ENCODE measurements around the gene BAIAP2. TPM values are rescaled to one million over a fixed set of nuclear protein-coding genes. Genes with fewer than 3 reads are reported as not detected.

BAIAP2 gene
- total and polyA plus RNA-seq, 2 of the 13 experiments (the other 11 are each of a cell fraction or from before 2014, with no cell fraction given): 22.5 to 24.0 TPM

DNA sequence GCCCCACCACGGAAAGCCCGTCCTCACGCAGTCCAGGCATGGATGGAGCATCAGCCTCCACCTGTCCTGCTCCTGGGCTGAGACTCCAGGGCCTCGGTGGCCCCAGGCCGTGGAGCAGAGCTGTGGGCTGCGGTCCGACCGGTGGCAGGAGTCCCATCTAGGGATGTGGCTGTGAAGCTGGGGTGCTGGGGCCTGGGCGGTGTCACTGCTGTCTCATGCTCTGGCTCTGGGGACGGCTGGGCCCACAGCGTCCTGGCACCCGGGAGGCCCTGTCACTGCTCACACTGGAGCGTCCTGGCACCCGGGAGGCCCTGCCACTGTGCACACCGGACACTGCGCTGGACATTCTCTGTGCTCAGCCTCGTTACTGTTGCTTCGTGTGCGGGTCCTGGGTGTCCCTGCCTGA is 8.4 kb downstream of the BAIAP2 start (continued):
- TF ChIP-seq, protein P1, sequence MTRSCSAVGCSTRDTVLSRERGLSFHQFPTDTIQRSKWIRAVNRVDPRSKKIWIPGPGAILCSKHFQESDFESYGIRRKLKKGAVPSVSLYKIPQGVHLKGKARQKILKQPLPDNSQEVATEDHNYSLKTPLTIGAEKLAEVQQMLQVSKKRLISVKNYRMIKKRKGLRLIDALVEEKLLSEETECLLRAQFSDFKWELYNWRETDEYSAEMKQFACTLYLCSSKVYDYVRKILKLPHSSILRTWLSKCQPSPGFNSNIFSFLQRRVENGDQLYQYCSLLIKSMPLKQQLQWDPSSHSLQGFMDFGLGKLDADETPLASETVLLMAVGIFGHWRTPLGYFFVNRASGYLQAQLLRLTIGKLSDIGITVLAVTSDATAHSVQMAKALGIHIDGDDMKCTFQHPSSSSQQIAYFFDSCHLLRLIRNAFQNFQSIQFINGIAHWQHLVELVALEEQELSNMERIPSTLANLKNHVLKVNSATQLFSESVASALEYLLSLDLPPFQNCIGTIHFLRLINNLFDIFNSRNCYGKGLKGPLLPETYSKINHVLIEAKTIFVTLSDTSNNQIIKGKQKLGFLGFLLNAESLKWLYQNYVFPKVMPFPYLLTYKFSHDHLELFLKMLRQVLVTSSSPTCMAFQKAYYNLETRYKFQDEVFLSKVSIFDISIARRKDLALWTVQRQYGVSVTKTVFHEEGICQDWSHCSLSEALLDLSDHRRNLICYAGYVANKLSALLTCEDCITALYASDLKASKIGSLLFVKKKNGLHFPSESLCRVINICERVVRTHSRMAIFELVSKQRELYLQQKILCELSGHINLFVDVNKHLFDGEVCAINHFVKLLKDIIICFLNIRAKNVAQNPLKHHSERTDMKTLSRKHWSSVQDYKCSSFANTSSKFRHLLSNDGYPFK (CRISPR knock-in tag; IDR thresholded peaks at IDR 0.05; ENCODE audit: borderline replicate concordance): peak; percentile 13; the same call in 1 of the 2 replicates
- TF ChIP-seq PHB2 (IDR thresholded peaks at IDR 0.05; ENCODE audit: partially characterized antibody) (no peak), MIER2 (CRISPR knock-in tag; IDR thresholded peaks at IDR 0.05) (no peak), DMAP1 (CRISPR knock-in tag; IDR thresholded peaks at IDR 0.05) (no peak), ARHGAP35 (CRISPR knock-in tag; IDR thresholded peaks at IDR 0.05; ENCODE audit: borderline replicate concordance) (0 out of 2 replicates have a peak, but pooled peaks have one; percentile 40), ZNF543 (CRISPR knock-in tag; IDR thresholded peaks at IDR 0.05) (0 out of 2 replicates have a peak, but pooled peaks have one; percentile 14), ZNF619 (CRISPR knock-in tag; IDR thresholded peaks at IDR 0.05) (no peak), TBX3 (IDR thresholded peaks at IDR 0.05; ENCODE audit: borderline replicate concordance) (no peak), NFIC (IDR thresholded peaks at IDR 0.05; ENCODE audit: low read length) (no peak), TIGD3 (CRISPR knock-in tag; IDR thresholded peaks at IDR 0.05; ENCODE audit: borderline replicate concordance) (no peak), ZNF383 (CRISPR knock-in tag; IDR thresholded peaks at IDR 0.05; ENCODE audit: borderline replicate concordance) (0 out of 2 replicates have a peak, but pooled peaks have one; percentile 84), ZNF3 (CRISPR knock-in tag; IDR thresholded peaks at IDR 0.05) (no peak), SP1 (IDR thresholded peaks at IDR 0.05) (no peak), SP1 (CRISPR knock-in tag; IDR thresholded peaks at IDR 0.05) (no peak), PAWR (CRISPR knock-in tag; IDR thresholded peaks at IDR 0.05; ENCODE audit: borderline replicate concordance) (no peak), ARID3A (IDR thresholded peaks at IDR 0.05; ENCODE audit: low read depth, low read length) (no peak), CREB1 (IDR thresholded peaks at IDR 0.05) (no peak), CREB1 (CRISPR knock-in tag; IDR thresholded peaks at IDR 0.05) (no peak), ETV5 (CRISPR knock-in tag; IDR thresholded peaks at IDR 0.05; ENCODE audit: borderline replicate concordance) (no peak)
- TF ChIP-seq, protein P2, sequence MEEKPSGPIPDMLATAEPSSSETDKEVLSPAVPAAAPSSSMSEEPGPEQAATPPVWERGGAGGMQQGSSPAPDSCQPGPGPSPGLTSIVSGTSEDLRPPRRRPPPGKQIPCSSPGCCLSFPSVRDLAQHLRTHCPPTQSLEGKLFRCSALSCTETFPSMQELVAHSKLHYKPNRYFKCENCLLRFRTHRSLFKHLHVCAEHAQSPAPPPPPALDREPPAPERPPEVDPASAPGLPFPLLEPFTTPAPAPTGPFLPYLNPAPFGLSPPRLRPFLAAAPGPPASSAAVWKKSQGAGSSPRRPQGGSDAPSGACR (CRISPR knock-in tag; IDR thresholded peaks at IDR 0.05): no peak
- TF ChIP-seq, protein P3, sequence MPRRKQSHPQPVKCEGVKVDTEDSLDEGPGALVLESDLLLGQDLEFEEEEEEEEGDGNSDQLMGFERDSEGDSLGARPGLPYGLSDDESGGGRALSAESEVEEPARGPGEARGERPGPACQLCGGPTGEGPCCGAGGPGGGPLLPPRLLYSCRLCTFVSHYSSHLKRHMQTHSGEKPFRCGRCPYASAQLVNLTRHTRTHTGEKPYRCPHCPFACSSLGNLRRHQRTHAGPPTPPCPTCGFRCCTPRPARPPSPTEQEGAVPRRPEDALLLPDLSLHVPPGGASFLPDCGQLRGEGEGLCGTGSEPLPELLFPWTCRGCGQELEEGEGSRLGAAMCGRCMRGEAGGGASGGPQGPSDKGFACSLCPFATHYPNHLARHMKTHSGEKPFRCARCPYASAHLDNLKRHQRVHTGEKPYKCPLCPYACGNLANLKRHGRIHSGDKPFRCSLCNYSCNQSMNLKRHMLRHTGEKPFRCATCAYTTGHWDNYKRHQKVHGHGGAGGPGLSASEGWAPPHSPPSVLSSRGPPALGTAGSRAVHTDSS (CRISPR knock-in tag; conservative IDR thresholded peaks at IDR 0.05): no peak
- TF ChIP-seq, protein P4, sequence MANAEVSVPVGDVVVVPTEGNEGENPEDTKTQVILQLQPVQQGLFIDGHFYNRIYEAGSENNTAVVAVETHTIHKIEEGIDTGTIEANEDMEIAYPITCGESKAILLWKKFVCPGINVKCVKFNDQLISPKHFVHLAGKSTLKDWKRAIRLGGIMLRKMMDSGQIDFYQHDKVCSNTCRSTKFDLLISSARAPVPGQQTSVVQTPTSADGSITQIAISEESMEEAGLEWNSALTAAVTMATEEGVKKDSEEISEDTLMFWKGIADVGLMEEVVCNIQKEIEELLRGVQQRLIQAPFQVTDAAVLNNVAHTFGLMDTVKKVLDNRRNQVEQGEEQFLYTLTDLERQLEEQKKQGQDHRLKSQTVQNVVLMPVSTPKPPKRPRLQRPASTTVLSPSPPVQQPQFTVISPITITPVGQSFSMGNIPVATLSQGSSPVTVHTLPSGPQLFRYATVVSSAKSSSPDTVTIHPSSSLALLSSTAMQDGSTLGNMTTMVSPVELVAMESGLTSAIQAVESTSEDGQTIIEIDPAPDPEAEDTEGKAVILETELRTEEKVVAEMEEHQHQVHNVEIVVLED (CRISPR knock-in tag; IDR thresholded peaks at IDR 0.05; ENCODE audit: borderline replicate concordance): no peak
